ENCODE data around the gene DPF1.

GRCh38 chr19:38196948-38197656 lies 26.9 kb downstream of the DPF1 start:
- TF ChIP-seq CTCF (IDR thresholded peaks at IDR 0.05) (no peak), POLR2A (IDR thresholded peaks at IDR 0.05) (no peak)

All from body of pancreas (tissue), 4 donors.